ENCODE results near the gene POMGNT2. TPM values are rescaled to one million over a fixed set of nuclear protein-coding genes. Genes with fewer than 3 reads are reported as not detected.
"Not testable (repeated sequence)": the region's sequence is repeated elsewhere in the genome, so short reads cannot be mapped to it uniquely, and the experiment has no call there.

The POMGNT2 gene
- total and polyA plus RNA-seq, 2 of the 8 experiments (the other 6 are each of a cell fraction or from before 2014, with no cell fraction given) = 13.6 to 35.7 TPM

DNA sequence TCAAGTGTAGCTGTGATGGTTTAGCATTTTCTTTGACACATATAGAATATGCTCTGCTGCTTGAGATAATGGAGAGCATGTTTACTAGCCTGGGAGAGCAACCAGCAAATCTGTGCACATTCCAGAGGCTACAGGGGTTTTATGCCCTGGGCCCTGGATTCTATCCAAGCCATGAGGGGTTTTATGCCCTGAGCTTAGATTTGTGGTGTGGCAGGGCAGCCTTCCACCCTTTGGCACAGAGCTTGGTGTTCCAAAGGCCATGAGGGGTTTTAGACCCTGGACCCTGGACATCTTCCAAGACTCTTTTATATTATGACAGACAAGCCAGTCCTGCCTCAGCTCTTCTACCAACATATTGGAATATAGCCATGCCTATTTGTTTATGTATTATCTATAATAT lies 60.8 kb downstream of the POMGNT2 start:
- H3K4me2 ChIP-seq (ENCODE audit: insufficient read depth in 1 of 2, low read depth in 2 of 2, low read length in 2 of 2); H2BK12ac ChIP-seq (ENCODE audit: low read depth, low read length); H3K56ac ChIP-seq (replicated peaks; ENCODE audit: insufficient read length, low read depth, low read length); H3K9ac ChIP-seq (replicated peaks in 1 of 4; ENCODE audit: extremely low read depth in 1 of 4, low read depth in 3 of 4, low read length in 3 of 4); FAIRE-seq; POLR2A ChIA-PET (ENCODE audit: partially characterized antibody); H3K4me1 ChIP-seq (replicated peaks in 1 of 4; ENCODE audit: control insufficient read depth in 3 of 4, insufficient read depth in 4 of 4, low read length in 3 of 4); H3K79me1 ChIP-seq (ENCODE audit: low read depth, low read length); H2BK120ac ChIP-seq (replicated peaks; ENCODE audit: low read depth, low read length); H3K23ac ChIP-seq (ENCODE audit: insufficient read length); H3K27ac ChIP-seq (ENCODE audit: low read depth, low read length); H3K36me3 ChIP-seq (ENCODE audit: control insufficient read depth in 2 of 4, insufficient read depth in 4 of 4, low read length in 3 of 4); H2BK20ac ChIP-seq (ENCODE audit: low read length); H3K14ac ChIP-seq (ENCODE audit: insufficient read length); H3K23me2 ChIP-seq (ENCODE audit: low read depth, low read length); H2AK5ac ChIP-seq (ENCODE audit: low read depth, low read length); H4K20me1 ChIP-seq (replicated peaks in 1 of 2; ENCODE audit: control insufficient read depth in 1 of 2, insufficient read depth in 2 of 2, low read length in 2 of 2); H2BK5ac ChIP-seq (ENCODE audit: low read depth, low read length); H3K79me2 ChIP-seq (ENCODE audit: control insufficient read depth in 1 of 2, insufficient read depth in 2 of 2, low read length in 2 of 2); CTCF ChIA-PET (ENCODE audit: partially characterized antibody); H3K27me3 ChIP-seq (replicated peaks in 1 of 4; ENCODE audit: control insufficient read depth in 3 of 4, extremely low read depth in 1 of 4, insufficient read depth in 3 of 4, low read length in 3 of 4); H4K8ac ChIP-seq (ENCODE audit: extremely low read depth, insufficient read depth, low read length); H3K4ac ChIP-seq (replicated peaks; ENCODE audit: insufficient read length, low read depth, low read length); H3K4me3 ChIP-seq (ENCODE audit: extremely low read depth in 1 of 4, insufficient read depth in 2 of 4, low read depth in 3 of 4, low read length in 4 of 4); H3K18ac ChIP-seq (ENCODE audit: extremely low read depth, low read length); DNase-seq (ENCODE audit: low read depth in 1 of 2, low spot score in 2 of 2); H4K5ac ChIP-seq (ENCODE audit: insufficient read length, low read depth, low read length); H4K91ac ChIP-seq (replicated peaks; ENCODE audit: insufficient read length, low read length); H2AFZ ChIP-seq (ENCODE audit: low read length); H2BK15ac ChIP-seq (ENCODE audit: low read length): not testable (repeated sequence)
- H3K9me3 ChIP-seq (ENCODE audit: insufficient read depth in 2 of 2, low read depth in 1 of 2, low read length in 1 of 2) = peaks cover 44 to 48% of the 10 kb centered on the region in 2 experiments
